ENCODE data around the gene CSMD2. TPM values are rescaled to one million over a fixed set of nuclear protein-coding genes. Genes with fewer than 3 reads are reported as not detected.

CSMD2 gene
- total RNA-seq, 2 experiments from 2014 or later = not detected

- H3K27me3 Mint-ChIP-seq = peaks cover 40% of the 10 kb centered on the region
- Histone ChIP-seq H3K4me1 (ENCODE audit: insufficient read depth, low read length) (peaks cover 4% of the 10 kb centered on the region), H3K27me3 (ENCODE audit: control insufficient read depth in 1 of 2, insufficient read depth in 2 of 2, low read length in 2 of 2) (peaks cover 3 to 12% of the 10 kb centered on the region in 2 experiments), H3K27ac (ENCODE audit: low read depth in 1 of 2, low read length in 2 of 2) (no peak overlapping the region), H3K4me3 (ENCODE audit: low read length) (no peak overlapping the region), H3K36me3 (ENCODE audit: insufficient read depth, low read length) (no peaks in the 10 kb centered on the region), H3K9me3 (ENCODE audit: control insufficient read depth in 1 of 2, insufficient read depth in 1 of 2, low read length in 2 of 2) (peaks cover 0 to 6% of the 10 kb centered on the region in 2 experiments)
- DNase-seq (peak in 2 of 14 experiments; percentile 24 to 27), ATAC-seq (ENCODE audit: poor library complexity) (no peak)
- CTCF ChIA-PET = no interaction called here
- no peak overlapping the region for H3K4me3 Mint-ChIP-seq
- peaks cover 4% of the 10 kb centered on the region for H3K4me1 Mint-ChIP-seq (ENCODE audit: low read depth)
- no peak overlapping the region for H3K27ac Mint-ChIP-seq
- peak; percentile 23 for TF ChIP-seq CTCF (IDR thresholded peaks at IDR 0.05)
- H3K9me3 Mint-ChIP-seq = no peaks in the 10 kb centered on the region
- POLR2A ChIA-PET = no interaction called here
- H3K36me3 Mint-ChIP-seq (ENCODE audit: low read depth) = no peaks in the 10 kb centered on the region
- intact Hi-C loops (cut with DNase I, micrococcal nuclease) = no loop called here
These were observed 530.2 kb downstream of the CSMD2 start for GRCh38 chr1:33634806-33635205.

- H3K4me3 ChIP-seq (ENCODE audit: low read length) = no peak overlapping the region
- no peak for DNase-seq
- H3K27me3 ChIP-seq (ENCODE audit: control insufficient read depth in 1 of 2, insufficient read depth in 2 of 2, low read length in 2 of 2) = peaks cover 3 to 12% of the 10 kb centered on the region in 2 experiments
- POLR2A ChIA-PET = no interaction called here
- intact Hi-C loops (cut with DNase I, micrococcal nuclease) = no loop called here
- no peak for TF ChIP-seq CTCF (IDR thresholded peaks at IDR 0.05)
- ATAC-seq (ENCODE audit: poor library complexity) = no peak
- Mint-ChIP-seq H3K4me3 (no peak overlapping the region), H3K36me3 (ENCODE audit: low read depth) (no peaks in the 10 kb centered on the region), H3K27me3 (peaks cover 47% of the 10 kb centered on the region), H3K4me1 (ENCODE audit: low read depth) (peaks cover 4% of the 10 kb centered on the region), H3K9me3 (no peaks in the 10 kb centered on the region), H3K27ac (no peak overlapping the region)
- peaks cover 0 to 6% of the 10 kb centered on the region in 2 experiments for H3K9me3 ChIP-seq (ENCODE audit: control insufficient read depth in 1 of 2, insufficient read depth in 1 of 2, low read length in 2 of 2)
- no peak overlapping the region for H3K27ac ChIP-seq (ENCODE audit: low read depth in 1 of 2, low read length in 2 of 2)
- peaks cover 4% of the 10 kb centered on the region for H3K4me1 ChIP-seq (ENCODE audit: insufficient read depth, low read length)
- H3K36me3 ChIP-seq (ENCODE audit: insufficient read depth, low read length) = no peaks in the 10 kb centered on the region
- CTCF ChIA-PET = interaction anchor here (1.1 to 1.7 kb wide), 2 partner anchors 8 to 21 kb away, joined by 4 to 7 read pairs; no protein-coding TSS in a partner anchor
These were observed 530.9 kb downstream of the CSMD2 start for GRCh38 chr1:33634143-33634542.

- ChIA-PET CTCF (interaction anchor here (0.6 to 1.7 kb wide), 8 partner anchors 9 to 1109 kb away, joined by 3 to 11 read pairs (median 5); no protein-coding TSS in a partner anchor), POLR2A (interaction anchor here (0.7 kb wide), 1 partner anchor 499 kb away, joined by 3 read pairs; no protein-coding TSS in a partner anchor)
- H3K9me3 ChIP-seq (ENCODE audit: control insufficient read depth in 1 of 2, insufficient read depth in 1 of 2, low read length in 2 of 2) = peaks cover 0 to 6% of the 10 kb centered on the region in 2 experiments
- Mint-ChIP-seq H3K36me3 (ENCODE audit: low read depth) (no peaks in the 10 kb centered on the region), H3K27me3 (peaks cover 47% of the 10 kb centered on the region), H3K4me3 (no peak overlapping the region), H3K4me1 (ENCODE audit: low read depth) (peaks cover 4% of the 10 kb centered on the region), H3K9me3 (no peaks in the 10 kb centered on the region), H3K27ac (no peak overlapping the region)
- peaks cover 4% of the 10 kb centered on the region for H3K4me1 ChIP-seq (ENCODE audit: insufficient read depth, low read length)
- no peak overlapping the region for H3K4me3 ChIP-seq (ENCODE audit: low read length)
- H3K36me3 ChIP-seq (ENCODE audit: insufficient read depth, low read length) = no peaks in the 10 kb centered on the region
- intact Hi-C loops (cut with DNase I, micrococcal nuclease) = loop anchor here (1.0 to 2.0 kb wide), 2 partner anchors 1109 to 1110 kb away; no protein-coding TSS in a partner anchor
- ATAC-seq (ENCODE audit: poor library complexity) = peak; percentile 91
- peak; percentile 98 for TF ChIP-seq CTCF (IDR thresholded peaks at IDR 0.05)
- H3K27ac ChIP-seq (ENCODE audit: low read depth in 1 of 2, low read length in 2 of 2) = no peak overlapping the region
- peak; percentile 69 to 87 (median 79) for DNase-seq
- peaks cover 3 to 12% of the 10 kb centered on the region in 2 experiments for H3K27me3 ChIP-seq (ENCODE audit: control insufficient read depth in 1 of 2, insufficient read depth in 2 of 2, low read length in 2 of 2)
These were observed 531.8 kb downstream of the CSMD2 start for GRCh38 chr1:33633019-33633801.

Measured in CD4-positive, alpha-beta T cell (primary cell).